ENCODE results near the gene IMPDH1.

IMPDH1 gene

GRCh38 chr7:128431754-128432153 lies 22.0 kb upstream of the IMPDH1 start:
- no peak for TF ChIP-seq CTCF (conservative IDR thresholded peaks at IDR 0.05; ENCODE audit: low read depth, low read length)
- no peak for DNase-seq (ENCODE audit: low read depth)
- no peak overlapping the region for H3K4me3 ChIP-seq (ENCODE audit: low read length)

GRCh38 chr7:128431221-128431620 lies 21.4 kb upstream of the IMPDH1 start:
- DNase-seq (ENCODE audit: low read depth), result no peak
- TF ChIP-seq CTCF (conservative IDR thresholded peaks at IDR 0.05; ENCODE audit: low read depth, low read length), result no peak
- H3K4me3 ChIP-seq (ENCODE audit: low read length), result no peak overlapping the region

- H3K4me3 ChIP-seq (ENCODE audit: low read length), result no peak overlapping the region
- no peak for DNase-seq (ENCODE audit: low read depth)
- no peak for TF ChIP-seq CTCF (conservative IDR thresholded peaks at IDR 0.05; ENCODE audit: low read depth, low read length)
Measured at GRCh38 chr7:128430207-128430606, 20.4 kb upstream of the IMPDH1 start.

- DNase-seq (ENCODE audit: low read depth), result no peak
Measured at GRCh38 chr7:128427289-128427891, 17.6 kb upstream of the IMPDH1 start.

GRCh38 chr7:128425850-128426249 lies 16.1 kb upstream of the IMPDH1 start:
- TF ChIP-seq CTCF (conservative IDR thresholded peaks at IDR 0.05; ENCODE audit: low read depth, low read length), result peak; percentile 96
- no peak overlapping the region for H3K4me3 ChIP-seq (ENCODE audit: low read length)
- no peak for DNase-seq (ENCODE audit: low read depth)

More at GRCh38 chr7:128427289-128427891, 17.6 kb upstream of the IMPDH1 start:
- peak; percentile 61 for TF ChIP-seq CTCF (conservative IDR thresholded peaks at IDR 0.05; ENCODE audit: low read depth, low read length)
- no peak overlapping the region for H3K4me3 ChIP-seq (ENCODE audit: low read length)

GRCh38 chr7:128424686-128425275 lies 15.0 kb upstream of the IMPDH1 start:
- no peak overlapping the region for H3K4me3 ChIP-seq (ENCODE audit: low read length)
- no peak for TF ChIP-seq CTCF (conservative IDR thresholded peaks at IDR 0.05; ENCODE audit: low read depth, low read length)
- no peak for DNase-seq (ENCODE audit: low read depth)

- no peak overlapping the region for H3K4me3 ChIP-seq (ENCODE audit: low read length)
- DNase-seq (ENCODE audit: low read depth), result no peak
- no peak for TF ChIP-seq CTCF (conservative IDR thresholded peaks at IDR 0.05; ENCODE audit: low read depth, low read length)
Measured at GRCh38 chr7:128422842-128423241, 13.1 kb upstream of the IMPDH1 start.
